ENCODE results near the gene MMP21. TPM values are rescaled to one million over a fixed set of nuclear protein-coding genes. Genes with fewer than 3 reads are reported as not detected.

Gene MMP21
- total and polyA plus RNA-seq, 2 of the 13 experiments (the other 11 are each of a cell fraction or from before 2014, with no cell fraction given) = not detected

DNA sequence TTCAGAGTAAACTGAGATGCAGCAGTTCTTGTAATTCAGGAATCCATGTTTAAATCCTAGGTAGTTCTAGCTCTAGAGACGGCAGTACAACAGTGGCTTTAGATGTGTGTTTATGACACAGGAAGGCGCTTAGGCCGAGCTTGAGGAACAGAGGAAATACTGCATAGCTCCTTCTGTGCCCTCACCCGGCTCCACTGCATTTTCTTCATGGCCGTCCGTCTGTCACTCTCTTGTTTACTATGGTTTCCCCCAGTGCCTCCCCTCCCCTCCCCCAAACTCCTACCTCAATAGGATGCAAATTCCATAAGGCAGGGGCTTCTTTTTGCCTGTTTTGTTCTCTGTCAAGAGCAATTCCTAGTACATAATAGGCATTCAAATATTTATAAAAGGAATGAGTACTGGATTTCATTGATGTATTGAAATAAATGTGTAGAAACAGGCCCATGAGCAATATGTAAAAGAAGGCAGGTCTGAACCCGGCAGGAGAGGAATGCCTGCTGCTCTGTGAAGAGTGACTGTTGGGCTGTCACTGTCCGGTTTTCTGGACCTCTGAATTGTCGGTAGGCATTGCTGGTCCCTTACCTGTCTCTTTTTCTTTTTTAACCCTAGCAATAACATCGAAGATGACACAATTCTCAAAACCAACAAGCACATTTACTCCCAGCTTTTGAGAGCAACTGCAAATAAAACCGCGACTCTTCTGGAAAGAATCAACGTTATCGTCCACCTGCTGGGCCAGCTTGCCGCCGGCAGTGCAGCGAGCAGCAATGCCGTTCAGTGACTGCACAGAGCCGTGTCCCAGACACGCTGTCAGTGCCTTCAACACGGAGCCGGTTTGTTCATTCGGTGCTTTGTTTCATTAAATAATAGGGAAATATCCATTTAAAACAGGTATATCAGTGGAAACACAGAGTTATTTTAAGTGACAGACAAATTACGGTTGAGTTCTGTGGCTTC lies 12.7 kb downstream of the MMP21 start:
- Histone ChIP-seq H4K20me1 (ENCODE audit: insufficient read depth, low read length) (no peaks in the 10 kb centered on the region), H3K4me1 (ENCODE audit: insufficient read depth, low read length) (no peaks in the 10 kb centered on the region), H3K27me3 (ENCODE audit: control insufficient read depth in 1 of 2, insufficient read depth in 2 of 2, low read length in 2 of 2) (no peaks in the 10 kb centered on the region), H3K79me2 (ENCODE audit: insufficient read depth, low read length) (no peaks in the 10 kb centered on the region), H3K9ac (ENCODE audit: insufficient read depth, low read depth, low read length) (no peak overlapping the region), H3K9me3 (ENCODE audit: low read length) (no peaks in the 10 kb centered on the region), H2AFZ (ENCODE audit: low read length) (no peak overlapping the region), H3K27ac (ENCODE audit: extremely low read length, insufficient read depth, low read length) (no peak overlapping the region), H3K4me3 (replicated peaks in 1 of 3; ENCODE audit: insufficient read depth in 1 of 3, low read depth in 2 of 3, low read length in 3 of 3) (no peak overlapping the region), H3K4me2 (ENCODE audit: low read depth, low read length) (no peak overlapping the region), H3K36me3 (replicated peaks in 1 of 2; ENCODE audit: control insufficient read depth in 1 of 2, insufficient read depth in 2 of 2, low read length in 2 of 2) (peaks cover 9 to 60% of the 10 kb centered on the region in 2 experiments)
- ChIA-PET CTCF (ENCODE audit: low intra/inter-chr PET ratio, low total read pairs) (no interaction called here), POLR2A (no interaction called here)
- no peak for FAIRE-seq
- in situ Hi-C loops (cut with HindIII; ENCODE audit: extremely low pct_ligation_motif_present, low pct_unique_long_range_greater_than_20kb) (no loop called here), intact Hi-C loops (cut with micrococcal nuclease; ENCODE audit: unreplicated experiment) (no loop called here)
- no TSS peak for BruUV-seq (replicated peaks)
- 97% methylated on average over 24 of the region's 24 CpGs for WGBS (ENCODE audit: low lambda C conversion rate)
- TF ChIP-seq NONO (IDR thresholded peaks at IDR 0.05) (no peak), NONO (CRISPR knock-in tag; conservative IDR thresholded peaks at IDR 0.05) (no peak), SUZ12 (IDR thresholded peaks at IDR 0.05; ENCODE audit: low read depth, low read length) (no peak), ZFP36 (IDR thresholded peaks at IDR 0.05; ENCODE audit: borderline replicate concordance, low read depth, low read length, partially characterized antibody) (no peak), KLF13 (CRISPR knock-in tag; IDR thresholded peaks at IDR 0.05) (no peak), HDAC6 (IDR thresholded peaks at IDR 0.05; ENCODE audit: low read depth, low read length) (no peak)
- no peak for DNase-seq (ENCODE audit: low spot score)
- no peak for ATAC-seq

DNA sequence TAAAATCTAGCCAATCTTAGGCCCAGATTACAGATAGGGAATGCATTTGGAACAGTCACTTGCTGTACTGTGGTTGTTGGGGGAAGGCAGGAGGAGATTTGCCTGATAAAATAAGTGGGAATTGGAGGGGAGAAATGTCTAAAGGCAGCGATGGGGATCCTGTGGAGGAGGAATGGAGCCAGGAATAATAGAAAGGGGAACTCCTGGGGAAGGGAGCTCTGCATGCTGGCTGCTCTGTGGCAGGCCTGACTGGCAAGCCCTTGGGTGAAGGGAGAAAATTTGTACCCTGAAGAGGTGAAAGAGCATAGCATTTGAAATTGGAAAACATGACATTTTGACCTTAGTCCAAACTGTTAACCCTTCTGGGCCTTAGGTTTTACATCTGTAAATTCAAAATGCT lies 13.7 kb downstream of the MMP21 start:
- Histone ChIP-seq H3K4me2 (ENCODE audit: low read depth, low read length) (no peak overlapping the region), H4K20me1 (ENCODE audit: insufficient read depth, low read length) (no peaks in the 10 kb centered on the region), H3K4me3 (replicated peaks in 1 of 3; ENCODE audit: insufficient read depth in 1 of 3, low read depth in 2 of 3, low read length in 3 of 3) (no peak overlapping the region), H3K9me3 (ENCODE audit: low read length) (no peaks in the 10 kb centered on the region), H3K9ac (ENCODE audit: insufficient read depth, low read depth, low read length) (no peak overlapping the region), H2AFZ (ENCODE audit: low read length) (no peak overlapping the region), H3K36me3 (replicated peaks in 1 of 2; ENCODE audit: control insufficient read depth in 1 of 2, insufficient read depth in 2 of 2, low read length in 2 of 2) (peaks cover 9 to 68% of the 10 kb centered on the region in 2 experiments), H3K79me2 (ENCODE audit: insufficient read depth, low read length) (no peaks in the 10 kb centered on the region), H3K27me3 (ENCODE audit: control insufficient read depth in 1 of 2, insufficient read depth in 2 of 2, low read length in 2 of 2) (no peaks in the 10 kb centered on the region), H3K27ac (ENCODE audit: extremely low read length, insufficient read depth, low read length) (no peak overlapping the region), H3K4me1 (ENCODE audit: insufficient read depth, low read length) (no peaks in the 10 kb centered on the region)
- FAIRE-seq = no peak
- POLR2A ChIA-PET = no interaction called here
- DNase-seq (ENCODE audit: low spot score) = no peak
- intact Hi-C loops (cut with micrococcal nuclease; ENCODE audit: unreplicated experiment) (no loop called here), in situ Hi-C loops (cut with HindIII; ENCODE audit: extremely low pct_ligation_motif_present, low pct_unique_long_range_greater_than_20kb) (no loop called here)
- 100% methylated on average over 1 of the region's 1 CpG for WGBS (ENCODE audit: low lambda C conversion rate)
- CTCF ChIA-PET (ENCODE audit: low intra/inter-chr PET ratio, low total read pairs) = no interaction called here
- no TSS peak for BruUV-seq (replicated peaks)
- no peak for ATAC-seq
- TF ChIP-seq PRDM15 (CRISPR knock-in tag; IDR thresholded peaks at IDR 0.05) = no peak
